GM12878 (cell line): ENCODE measurements around the gene CFAP53. TPM values are rescaled to one million over a fixed set of nuclear protein-coding genes. Genes with fewer than 3 reads are reported as not detected.

Experiments used
- ZNF384 ChIP-seq: IDR thresholded peaks from 2 replicates; pipeline ENCODE4 v1.6.1; 2012; ENCODE audit warnings: low read depth, mild to moderate bottlenecking, low read length, improper control_type of control experiment, borderline replicate concordance
- polyA plus RNA-seq, 11 experiments: library from polyadenylated mRNA; depleted of rRNA in 4 of 11; unstranded in 6 of 11; stranded (reverse) in 5 of 11; fragments of >200 nt; fragmentation: Nextera tagmentation in 4 of 11; fragmentation: Illumina TruSeq in 1 of 11; extraction: Ambion mirVana in 4 of 11; extraction: Trizol in 1 of 11; gene quantifications; 1 replicate in 1 of 11; 2 replicates in 10 of 11; pipeline versions ENCODE4 v1.2.1 to v1.2.3, GENCODE V29; 2011 to 2016; ENCODE audit warnings: inconsistent platforms in 2 of 11, missing spikeins in 2 of 11, low read depth in 1 of 11
- total RNA-seq, 4 experiments: library from RNA; depleted of rRNA in 3 of 4; stranded (reverse); fragments of >200 nt in 3 of 4; fragmentation: Illumina TruSeq in 1 of 4; extraction: Trizol in 1 of 4; gene quantifications; 2 replicates each; pipeline versions ENCODE4 v1.2.1 to v1.2.3, GENCODE V29; 2013 to 2021
- TF ChIP-seq, protein P1 (sequence below): fragments of 450-650 bp; IDR thresholded peaks from 2 replicates; pipeline ENCODE4 v1.6.1; 2017; ENCODE audit warnings: mild to moderate bottlenecking, moderate library complexity
- TF ChIP-seq, protein P2 (sequence below): fragments of 450-650 bp; formaldehyde crosslinking; IDR thresholded peaks from 2 replicates; pipeline ENCODE4 v1.4.0; 2022; ENCODE audit warnings: mild to moderate bottlenecking, moderate library complexity
- TF ChIP-seq, protein P3 (sequence below): IDR thresholded peaks from 2 replicates; pipeline ENCODE4 v1.6.1; 2011; ENCODE audit warnings: low read depth, low read length, improper control_type of control experiment, borderline replicate concordance

The CFAP53 gene
- total and polyA plus RNA-seq, 10 of the 15 experiments (the other 5 are each of a cell fraction or from before 2014, with no cell fraction given), result 0.05 to 0.31 (median 0.12) TPM; not detected in 1

DNA sequence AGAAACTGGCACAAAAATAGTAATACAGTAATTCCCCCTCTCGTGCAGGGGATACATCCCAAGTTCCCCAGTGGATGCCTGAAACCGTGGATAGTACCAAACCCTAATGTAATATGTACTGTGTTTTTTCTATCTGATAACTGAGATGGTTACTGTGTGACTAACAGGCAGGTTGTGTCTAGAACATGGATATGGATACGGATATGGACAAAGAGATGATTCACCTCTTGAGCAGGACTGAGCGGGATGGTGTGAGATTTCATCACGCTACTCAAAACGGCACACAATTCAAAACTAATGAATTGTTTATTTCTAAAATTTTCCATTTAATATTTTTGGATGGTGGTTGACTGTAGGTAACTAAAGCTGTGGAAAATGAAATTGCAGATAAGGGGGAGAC is 11.6 kb upstream of the CFAP53 start (continued):
- TF ChIP-seq, protein P1, sequence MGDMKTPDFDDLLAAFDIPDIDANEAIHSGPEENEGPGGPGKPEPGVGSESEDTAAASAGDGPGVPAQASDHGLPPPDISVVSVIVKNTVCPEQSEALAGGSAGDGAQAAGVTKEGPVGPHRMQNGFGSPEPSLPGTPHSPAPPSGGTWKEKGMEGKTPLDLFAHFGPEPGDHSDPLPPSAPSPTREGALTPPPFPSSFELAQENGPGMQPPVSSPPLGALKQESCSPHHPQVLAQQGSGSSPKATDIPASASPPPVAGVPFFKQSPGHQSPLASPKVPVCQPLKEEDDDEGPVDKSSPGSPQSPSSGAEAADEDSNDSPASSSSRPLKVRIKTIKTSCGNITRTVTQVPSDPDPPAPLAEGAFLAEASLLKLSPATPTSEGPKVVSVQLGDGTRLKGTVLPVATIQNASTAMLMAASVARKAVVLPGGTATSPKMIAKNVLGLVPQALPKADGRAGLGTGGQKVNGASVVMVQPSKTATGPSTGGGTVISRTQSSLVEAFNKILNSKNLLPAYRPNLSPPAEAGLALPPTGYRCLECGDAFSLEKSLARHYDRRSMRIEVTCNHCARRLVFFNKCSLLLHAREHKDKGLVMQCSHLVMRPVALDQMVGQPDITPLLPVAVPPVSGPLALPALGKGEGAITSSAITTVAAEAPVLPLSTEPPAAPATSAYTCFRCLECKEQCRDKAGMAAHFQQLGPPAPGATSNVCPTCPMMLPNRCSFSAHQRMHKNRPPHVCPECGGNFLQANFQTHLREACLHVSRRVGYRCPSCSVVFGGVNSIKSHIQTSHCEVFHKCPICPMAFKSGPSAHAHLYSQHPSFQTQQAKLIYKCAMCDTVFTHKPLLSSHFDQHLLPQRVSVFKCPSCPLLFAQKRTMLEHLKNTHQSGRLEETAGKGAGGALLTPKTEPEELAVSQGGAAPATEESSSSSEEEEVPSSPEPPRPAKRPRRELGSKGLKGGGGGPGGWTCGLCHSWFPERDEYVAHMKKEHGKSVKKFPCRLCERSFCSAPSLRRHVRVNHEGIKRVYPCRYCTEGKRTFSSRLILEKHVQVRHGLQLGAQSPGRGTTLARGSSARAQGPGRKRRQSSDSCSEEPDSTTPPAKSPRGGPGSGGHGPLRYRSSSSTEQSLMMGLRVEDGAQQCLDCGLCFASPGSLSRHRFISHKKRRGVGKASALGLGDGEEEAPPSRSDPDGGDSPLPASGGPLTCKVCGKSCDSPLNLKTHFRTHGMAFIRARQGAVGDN, result no peak
- TF ChIP-seq, protein P2, sequence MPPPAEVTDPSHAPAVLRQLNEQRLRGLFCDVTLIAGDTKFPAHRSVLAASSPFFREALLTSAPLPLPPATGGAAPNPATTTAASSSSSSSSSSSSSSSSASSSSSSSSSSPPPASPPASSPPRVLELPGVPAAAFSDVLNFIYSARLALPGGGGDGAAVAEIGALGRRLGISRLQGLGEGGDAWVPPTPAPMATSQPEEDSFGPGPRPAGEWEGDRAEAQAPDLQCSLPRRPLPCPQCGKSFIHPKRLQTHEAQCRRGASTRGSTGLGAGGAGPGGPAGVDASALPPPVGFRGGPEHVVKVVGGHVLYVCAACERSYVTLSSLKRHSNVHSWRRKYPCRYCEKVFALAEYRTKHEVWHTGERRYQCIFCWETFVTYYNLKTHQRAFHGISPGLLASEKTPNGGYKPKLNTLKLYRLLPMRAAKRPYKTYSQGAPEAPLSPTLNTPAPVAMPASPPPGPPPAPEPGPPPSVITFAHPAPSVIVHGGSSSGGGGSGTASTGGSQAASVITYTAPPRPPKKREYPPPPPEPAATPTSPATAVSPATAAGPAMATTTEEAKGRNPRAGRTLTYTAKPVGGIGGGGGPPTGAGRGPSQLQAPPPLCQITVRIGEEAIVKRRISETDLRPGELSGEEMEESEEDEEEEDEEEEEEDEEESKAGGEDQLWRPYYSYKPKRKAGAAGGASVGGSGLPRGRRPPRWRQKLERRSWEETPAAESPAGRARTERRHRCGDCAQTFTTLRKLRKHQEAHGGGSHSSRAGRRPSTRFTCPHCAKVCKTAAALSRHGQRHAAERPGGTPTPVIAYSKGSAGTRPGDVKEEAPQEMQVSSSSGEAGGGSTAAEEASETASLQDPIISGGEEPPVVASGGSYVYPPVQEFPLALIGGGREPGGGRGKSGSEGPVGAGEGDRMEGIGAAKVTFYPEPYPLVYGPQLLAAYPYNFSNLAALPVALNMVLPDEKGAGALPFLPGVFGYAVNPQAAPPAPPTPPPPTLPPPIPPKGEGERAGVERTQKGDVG (CRISPR knock-in tag), result no peak
- TF ChIP-seq, protein P3, sequence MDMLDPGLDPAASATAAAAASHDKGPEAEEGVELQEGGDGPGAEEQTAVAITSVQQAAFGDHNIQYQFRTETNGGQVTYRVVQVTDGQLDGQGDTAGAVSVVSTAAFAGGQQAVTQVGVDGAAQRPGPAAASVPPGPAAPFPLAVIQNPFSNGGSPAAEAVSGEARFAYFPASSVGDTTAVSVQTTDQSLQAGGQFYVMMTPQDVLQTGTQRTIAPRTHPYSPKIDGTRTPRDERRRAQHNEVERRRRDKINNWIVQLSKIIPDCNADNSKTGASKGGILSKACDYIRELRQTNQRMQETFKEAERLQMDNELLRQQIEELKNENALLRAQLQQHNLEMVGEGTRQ, result no peak
- no peak for TF ChIP-seq ZNF384
- TF ChIP-seq, all 136 proteins: peak for 0
